NCI-H1092 (cell line): ENCODE results near the gene RBM33.
"Not testable (repeated sequence)": the region's sequence is repeated elsewhere in the genome, so short reads cannot be mapped to it uniquely, and the experiment has no call there.

Experiments
- DNase-seq: peaks from one replicate; lab custom pipeline; 2025; lab: John Stamatoyannopoulos, UW

Gene RBM33

DNA sequence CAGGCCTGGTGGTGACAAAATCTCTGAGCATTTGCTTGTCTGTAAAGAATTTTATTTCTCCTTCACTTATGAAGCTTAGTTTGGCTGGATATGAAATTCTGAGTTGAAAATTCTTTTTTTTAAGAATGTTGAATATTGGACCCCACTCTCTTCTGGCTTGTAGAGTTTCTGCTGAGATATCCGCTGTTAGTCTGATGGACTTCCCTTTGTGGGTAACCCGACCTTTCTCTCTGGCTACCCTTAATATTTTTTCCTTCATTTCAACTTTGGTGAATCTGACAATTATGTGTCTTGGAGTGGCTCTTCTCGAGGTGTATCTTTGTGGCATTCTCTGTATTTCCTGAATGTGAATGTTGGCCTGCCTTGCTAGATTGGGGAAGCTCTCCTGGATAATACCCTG, 46.2 kb downstream of the RBM33 start:
- not testable (repeated sequence) for DNase-seq

DNA sequence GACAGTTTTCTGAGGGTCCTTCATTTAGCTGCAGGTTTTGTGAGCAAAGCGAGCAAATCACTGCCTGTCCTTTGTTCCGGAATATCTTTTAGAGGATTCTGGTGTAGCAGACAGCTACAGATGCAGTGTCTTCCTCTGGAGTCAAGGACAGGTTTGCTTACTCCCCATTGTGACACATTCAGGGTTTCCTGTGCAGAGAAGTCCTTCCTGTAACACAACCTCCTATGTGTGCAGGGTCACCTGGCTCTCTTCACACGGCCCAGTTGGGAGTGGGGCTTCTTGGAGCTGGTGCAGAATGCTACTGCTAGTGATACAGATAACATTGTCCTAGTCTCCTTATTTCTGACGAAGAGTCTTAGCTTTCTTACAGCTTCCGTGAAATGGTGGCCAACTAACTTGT, 47.9 kb downstream of the RBM33 start:
- DNase-seq = no peak

GRCh38 chr7:155693826-155694225, 49.4 kb downstream of the RBM33 start:
- no peak for DNase-seq

DNA sequence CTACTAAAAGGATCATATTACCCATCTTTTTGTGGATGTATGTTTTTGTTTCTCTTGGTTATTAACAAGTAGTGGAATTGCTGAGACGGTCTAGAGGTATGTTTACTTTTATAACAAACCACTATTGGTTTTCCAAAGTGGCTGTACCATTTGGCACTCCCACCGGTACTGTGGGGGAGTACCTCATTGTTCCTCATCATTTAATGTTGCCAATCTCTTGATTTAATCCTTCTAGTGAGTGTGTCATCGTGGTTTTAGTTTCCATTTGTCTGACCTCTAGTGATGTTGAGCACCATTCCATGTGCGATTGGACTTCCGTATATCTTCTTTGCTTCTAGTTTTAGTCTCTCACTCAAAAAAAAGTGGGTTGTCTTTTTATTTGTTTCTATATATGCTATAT, 50.4 kb downstream of the RBM33 start:
- no peak for DNase-seq

DNA sequence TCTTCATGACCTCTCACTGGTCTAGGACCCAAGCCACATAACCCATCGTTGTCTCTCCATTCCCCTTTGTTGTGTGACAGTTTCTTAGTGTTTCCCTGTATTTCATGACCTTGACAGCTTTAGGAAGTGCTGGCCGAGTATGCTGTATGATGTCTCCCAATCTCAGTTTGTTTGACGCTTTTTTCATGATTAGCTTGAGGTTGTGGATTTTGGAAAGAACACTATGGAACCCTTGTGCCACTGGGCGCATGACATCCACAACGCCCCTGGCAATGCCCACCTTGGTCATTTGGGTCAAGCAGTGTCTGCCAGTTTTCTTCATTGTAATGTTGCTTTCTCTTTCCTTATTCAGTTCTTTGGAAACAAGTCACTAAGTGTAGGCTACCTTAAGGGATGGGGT, 52.3 kb downstream of the RBM33 start:
- DNase-seq = no peak

GRCh38 chr7:155698633-155699032, 54.2 kb downstream of the RBM33 start:
- no peak for DNase-seq

- no peak for DNase-seq
Observed at GRCh38 chr7:155699180-155699579, 54.7 kb downstream of the RBM33 start.

DNA sequence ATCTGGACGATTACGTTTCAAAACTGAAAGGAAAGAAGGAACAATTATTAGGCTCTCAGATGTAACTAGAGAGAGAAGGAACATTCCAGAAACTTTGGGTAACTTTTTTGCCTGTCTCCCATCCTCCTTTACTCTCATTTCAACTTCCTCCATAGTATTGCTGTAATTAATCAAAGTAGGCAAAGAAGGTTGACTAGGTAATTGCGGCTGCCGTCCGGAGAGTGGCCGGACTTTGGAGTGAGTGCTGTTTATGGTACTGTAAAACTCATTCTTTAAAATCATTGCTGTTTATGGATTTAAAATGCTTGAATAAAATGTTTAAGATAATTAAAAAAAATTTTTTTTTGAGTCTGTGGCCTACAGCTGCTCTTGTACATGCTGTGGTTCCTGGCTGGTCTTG, 56.4 kb downstream of the RBM33 start:
- DNase-seq = no peak

DNA sequence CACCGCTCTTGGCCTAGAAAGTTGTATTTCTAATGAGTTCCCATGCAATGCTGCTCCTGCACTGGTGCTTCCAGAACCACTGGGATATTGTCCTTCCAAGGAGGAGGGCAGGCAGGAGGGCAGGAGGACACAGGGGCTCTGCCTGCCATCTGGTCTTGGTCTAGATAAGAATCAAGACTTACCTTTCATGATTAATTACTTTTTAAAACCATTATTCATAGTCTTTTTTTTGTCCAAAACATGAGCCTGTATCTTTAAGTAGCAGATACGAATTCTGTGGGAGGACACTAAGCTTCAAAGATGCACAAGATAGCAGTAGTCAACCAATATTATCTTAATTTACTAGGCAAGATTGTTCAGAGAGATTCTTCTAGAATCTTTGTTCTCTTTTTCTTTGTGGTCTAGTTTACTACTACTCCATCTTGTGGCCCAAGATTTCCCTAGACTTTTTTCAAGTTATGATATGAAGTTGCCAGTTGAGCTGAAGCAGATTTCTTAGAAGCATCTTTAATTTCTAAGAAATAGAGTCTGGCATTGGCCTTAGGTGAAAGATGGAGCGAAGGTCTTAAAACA, 57.6 kb downstream of the RBM33 start:
- no peak for DNase-seq

GRCh38 chr7:155702616-155703015, 58.2 kb downstream of the RBM33 start:
- no peak for DNase-seq

DNA sequence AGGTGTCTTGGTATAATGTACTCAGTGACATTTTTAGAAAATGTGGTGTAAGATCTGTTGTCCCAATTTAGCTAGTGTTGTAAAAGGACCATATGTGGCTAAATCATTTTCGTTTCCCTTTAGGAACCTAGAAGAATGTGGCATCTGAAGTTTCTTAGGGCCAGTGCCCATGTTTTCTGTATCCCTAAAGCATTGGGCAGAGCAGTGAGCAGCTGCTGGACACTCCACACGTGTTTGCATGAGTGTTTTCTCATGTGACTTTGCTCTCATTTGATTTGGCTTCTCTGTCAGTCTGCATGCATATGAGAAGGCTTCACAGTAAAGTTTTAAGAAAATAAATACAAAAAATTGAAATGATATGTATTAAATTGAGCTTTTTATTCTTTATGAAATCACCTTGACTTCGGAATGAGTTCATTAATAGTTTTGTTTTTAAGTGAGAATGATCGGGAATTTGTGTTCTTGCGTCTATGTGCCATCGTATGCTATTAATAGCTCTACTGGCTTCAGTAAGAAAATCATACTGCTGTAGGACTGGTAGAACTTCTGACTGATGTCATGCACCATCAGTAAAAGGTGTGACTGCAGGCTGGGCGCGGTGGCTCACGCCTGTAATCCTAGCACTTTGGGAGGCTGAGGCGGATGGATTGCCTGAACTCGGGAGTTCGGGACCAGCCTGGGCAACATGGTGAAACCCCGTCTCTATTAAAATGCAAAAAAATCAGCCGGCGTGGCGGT, 61.3 kb downstream of the RBM33 start:
- DNase-seq = no peak

DNA sequence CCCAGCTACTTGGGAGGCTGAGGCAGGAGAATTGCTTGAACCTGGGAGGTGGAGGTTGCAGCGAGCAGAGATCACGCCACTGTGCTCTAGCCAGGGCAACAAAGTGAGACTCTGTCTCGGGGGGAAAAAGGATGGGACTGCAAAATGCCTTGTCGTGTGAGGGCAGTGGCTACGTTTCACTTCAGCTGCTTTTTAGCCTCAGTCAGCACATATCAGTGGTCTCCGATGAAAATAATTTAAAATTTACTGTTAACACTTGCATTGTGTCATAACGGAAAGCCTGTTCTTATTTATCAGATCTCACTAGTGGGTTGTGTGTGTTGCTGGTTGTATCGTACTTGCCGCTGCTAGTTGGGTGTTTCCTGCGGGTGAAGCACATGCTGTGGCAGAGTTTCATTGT, 61.9 kb downstream of the RBM33 start:
- DNase-seq = no peak

GRCh38 chr7:155709453-155709852, 65.0 kb downstream of the RBM33 start:
- no peak for DNase-seq

DNA sequence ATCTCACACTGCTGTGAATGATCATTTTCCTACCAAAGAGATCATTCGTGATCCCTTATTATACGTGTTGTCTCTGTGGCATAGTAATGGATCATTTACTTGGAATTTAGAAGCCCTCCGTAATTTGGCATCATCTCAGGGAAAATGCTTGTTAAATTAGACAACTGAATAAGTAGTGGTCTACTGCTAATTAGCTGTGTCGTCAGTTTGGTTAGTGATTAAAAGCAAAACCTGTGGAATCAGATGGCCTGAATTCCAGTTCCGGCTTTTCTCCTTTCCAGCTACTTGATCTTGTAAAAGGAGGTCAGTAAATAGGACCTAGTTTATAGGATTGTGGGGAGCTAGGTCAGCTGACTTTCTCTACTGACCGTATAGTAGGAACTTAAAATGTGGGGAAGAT, 65.6 kb downstream of the RBM33 start:
- no peak for DNase-seq

GRCh38 chr7:155710530-155710929, 66.1 kb downstream of the RBM33 start:
- DNase-seq = no peak

- no peak for DNase-seq
Observed at GRCh38 chr7:155711081-155711480, 66.6 kb downstream of the RBM33 start.

DNA sequence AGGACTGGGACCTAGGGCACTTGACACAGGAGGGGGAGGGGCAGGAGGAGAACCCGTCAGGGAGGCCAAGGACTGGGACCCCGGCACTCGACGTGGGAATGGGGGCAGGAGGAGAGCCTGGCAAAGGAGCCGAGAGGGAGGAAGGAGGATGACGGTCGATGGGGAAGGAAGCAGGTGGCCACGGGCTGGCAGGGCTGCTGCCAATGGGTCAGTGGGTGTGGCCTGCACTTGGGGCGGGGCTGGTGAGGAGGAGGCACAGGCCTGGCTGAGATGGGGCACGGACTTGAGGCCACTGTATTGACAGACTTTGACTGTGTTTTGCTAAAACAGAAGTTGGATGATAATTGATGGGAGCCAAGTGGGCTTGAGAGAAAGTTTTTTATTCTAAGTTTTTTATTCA, 68.9 kb downstream of the RBM33 start:
- no peak for DNase-seq

DNA sequence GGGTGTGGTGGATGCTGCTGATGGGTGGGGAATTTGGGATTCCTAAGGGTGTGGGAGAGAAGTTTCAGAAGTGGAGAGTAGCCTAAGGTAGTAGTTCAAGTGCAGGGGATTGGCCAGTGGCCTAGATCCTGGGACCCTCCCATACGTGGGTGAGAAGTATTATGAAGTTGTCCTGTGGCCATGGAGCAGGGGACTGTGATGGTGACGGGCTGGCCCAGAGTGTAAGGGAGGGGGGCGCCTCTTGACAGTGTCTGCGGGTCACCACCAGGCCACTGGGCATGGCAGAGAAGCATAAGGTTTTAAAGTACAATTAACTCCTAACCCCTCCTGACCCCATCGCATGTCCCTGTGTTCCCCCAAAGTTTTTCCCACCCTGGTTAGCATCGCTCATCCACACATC, 70.2 kb downstream of the RBM33 start:
- DNase-seq = no peak

GRCh38 chr7:155715111-155715805, 70.8 kb downstream of the RBM33 start:
- DNase-seq = no peak

GRCh38 chr7:155717010-155717744, 72.7 kb downstream of the RBM33 start:
- no peak for DNase-seq

DNA sequence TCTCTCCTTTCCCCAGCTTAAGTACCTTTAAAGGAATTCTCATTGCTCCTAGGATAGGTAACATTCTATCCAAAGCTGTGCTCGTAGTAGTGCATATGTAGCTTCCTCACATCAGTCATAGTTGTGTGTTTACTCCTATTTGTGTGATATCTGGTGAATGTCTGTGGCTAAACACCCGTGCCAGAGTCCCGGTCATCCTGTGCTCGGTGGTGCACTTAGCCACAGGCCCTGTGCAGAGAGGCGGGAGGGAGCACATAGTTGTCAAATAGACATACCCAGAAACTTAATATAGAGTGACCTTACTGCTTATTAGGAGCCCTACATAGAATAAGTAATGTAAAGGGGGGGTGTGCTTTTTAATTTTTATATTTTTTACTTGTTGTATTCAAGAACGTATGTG, 76.6 kb downstream of the RBM33 start:
- no peak for DNase-seq

- DNase-seq = no peak
Observed at GRCh38 chr7:155722118-155722517, 77.7 kb downstream of the RBM33 start.

DNA sequence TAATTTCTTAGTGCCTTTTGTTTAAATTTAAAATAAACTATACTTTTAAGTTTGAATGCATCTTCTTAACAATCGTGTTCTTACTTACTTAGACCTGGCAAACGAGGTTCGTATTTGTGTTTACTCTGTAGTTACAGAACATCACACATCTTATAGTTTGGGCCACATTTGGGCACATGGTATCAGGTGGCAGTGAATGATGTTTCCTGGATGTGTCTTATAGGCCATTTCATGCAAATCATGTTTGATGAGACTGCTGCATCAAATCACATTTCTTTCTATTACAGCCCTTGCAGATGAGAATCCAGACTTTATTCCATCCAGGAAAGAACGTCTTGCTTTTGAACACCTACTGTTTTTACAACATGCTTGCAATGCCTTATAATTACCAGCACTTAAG, 78.5 kb downstream of the RBM33 start:
- DNase-seq = no peak
